ENCODE data around the gene RFTN1.

- no peak for TF ChIP-seq CTCF (IDR thresholded peaks at IDR 0.05; ENCODE audit: low read depth, low read length, poor library complexity, severe bottlenecking)
- no peak for TF ChIP-seq EZH2phosphoT487 (IDR thresholded peaks at IDR 0.05; ENCODE audit: borderline replicate concordance, low read length)
Observed at GRCh38 chr3:16484216-16484615, 29.3 kb downstream of the RFTN1 start.

Data from DOHH2 (cell line).